Stimulated activated CD8-positive, alpha-beta memory T cell treated with anti-CD3 and anti-CD28 coated beads, Interleukin-12 subunit alpha, Interleukin-12 subunit beta, amount 100 ng/mL, for 4 hours (primary cell): ENCODE data around the gene KLK1.
"Not testable (repeated sequence)": the region's sequence is repeated elsewhere in the genome, so short reads cannot be mapped to it uniquely, and the experiment has no call there.

Experiments used
- DNase-seq: peaks from one replicate; pipeline ENCODE4 v3.0.0-alpha.2; 2020; ENCODE audit warnings: low read depth

The KLK1 gene

GRCh38 chr19:50791594-50792271 lies 31.9 kb downstream of the KLK1 start:
- no peak for DNase-seq

GRCh38 chr19:50790922-50791467 lies 32.6 kb downstream of the KLK1 start:
- DNase-seq, result no peak

- no peak for DNase-seq
These were observed 33.2 kb downstream of the KLK1 start, which contains the start of gene ACP4 for GRCh38 chr19:50790396-50790795. TSS of gene ACP4 (plus strand) at chr19:50790415. CDS start at chr19:50790415, 0 bp downstream.

- no peak for DNase-seq
These were observed 38.3 kb downstream of the KLK1 start for GRCh38 chr19:50785329-50785728.

GRCh38 chr19:50784710-50785109 lies 38.9 kb downstream of the KLK1 start:
- no peak for DNase-seq

- DNase-seq, result not testable (repeated sequence)
These were observed 39.8 kb downstream of the KLK1 start for GRCh38 chr19:50783848-50784152.

GRCh38 chr19:50780753-50781435 lies 42.7 kb downstream of the KLK1 start:
- DNase-seq, result no peak

- DNase-seq, result no peak
These were observed 43.8 kb downstream of the KLK1 start for GRCh38 chr19:50779504-50780457.

GRCh38 chr19:50778906-50779430 lies 44.6 kb downstream of the KLK1 start:
- DNase-seq, result no peak

GRCh38 chr19:50777830-50778303 lies 45.7 kb downstream of the KLK1 start:
- no peak for DNase-seq

- no peak for DNase-seq
These were observed 46.3 kb downstream of the KLK1 start for GRCh38 chr19:50777261-50777660.

- DNase-seq, result no peak
These were observed 47.5 kb downstream of the KLK1 start for GRCh38 chr19:50776131-50776530.

- not testable (repeated sequence) for DNase-seq
These were observed 50.1 kb downstream of the KLK1 start for GRCh38 chr19:50773454-50773853.

GRCh38 chr19:50772912-50773311 lies 50.7 kb downstream of the KLK1 start:
- DNase-seq, result not testable (repeated sequence)

GRCh38 chr19:50772476-50772875 lies 51.1 kb downstream of the KLK1 start:
- no peak for DNase-seq

GRCh38 chr19:50770888-50771287 lies 52.7 kb downstream of the KLK1 start:
- DNase-seq, result no peak

- not testable (repeated sequence) for DNase-seq
These were observed 53.4 kb downstream of the KLK1 start, which contains the start of gene GPR32 for GRCh38 chr19:50770164-50770563. TSS of gene GPR32 (plus strand) at chr19:50770464. CDS start at chr19:50770601, 137 bp downstream.
